HG03571 (cell line): ENCODE measurements around the gene PLAAT5.
"Not testable (repeated sequence)": the region's sequence is repeated elsewhere in the genome, so short reads cannot be mapped to it uniquely, and the experiment has no call there.

Experiments
- ATAC-seq: cut with Tn5 transposase; IDR thresholded peaks from one replicate; pipeline ENCODE4 v1.9.1; 2021; ENCODE audit not compliant: unreplicated experiment

PLAAT5 gene

GRCh38 chr11:63488789-63489188, 2.2 kb downstream of the PLAAT5 start:
- ATAC-seq = no peak

GRCh38 chr11:63485777-63486176, 5.2 kb downstream of the PLAAT5 start:
- no peak for ATAC-seq

GRCh38 chr11:63480039-63480438, 10.9 kb downstream of the PLAAT5 start:
- no peak for ATAC-seq

DNA sequence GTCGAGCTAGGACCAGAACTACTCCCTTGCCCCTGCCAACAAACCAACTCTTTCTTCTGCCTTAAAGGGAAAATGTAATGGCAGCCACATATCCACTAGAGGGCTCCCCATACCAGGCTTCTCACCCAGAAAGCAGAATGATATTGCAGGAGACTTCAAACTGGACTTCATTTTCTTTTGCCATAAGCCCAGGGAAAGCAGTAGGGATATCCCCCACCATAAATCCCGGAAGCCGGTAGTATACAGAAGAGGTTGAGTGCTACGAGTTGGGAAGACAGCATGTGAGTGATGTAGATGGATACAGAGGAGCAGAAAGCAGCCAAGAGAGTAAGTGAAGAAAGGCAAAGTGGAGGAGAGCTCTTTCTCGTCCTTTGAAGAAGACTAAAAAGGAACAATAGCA, 12.1 kb downstream of the PLAAT5 start:
- no peak for ATAC-seq

DNA sequence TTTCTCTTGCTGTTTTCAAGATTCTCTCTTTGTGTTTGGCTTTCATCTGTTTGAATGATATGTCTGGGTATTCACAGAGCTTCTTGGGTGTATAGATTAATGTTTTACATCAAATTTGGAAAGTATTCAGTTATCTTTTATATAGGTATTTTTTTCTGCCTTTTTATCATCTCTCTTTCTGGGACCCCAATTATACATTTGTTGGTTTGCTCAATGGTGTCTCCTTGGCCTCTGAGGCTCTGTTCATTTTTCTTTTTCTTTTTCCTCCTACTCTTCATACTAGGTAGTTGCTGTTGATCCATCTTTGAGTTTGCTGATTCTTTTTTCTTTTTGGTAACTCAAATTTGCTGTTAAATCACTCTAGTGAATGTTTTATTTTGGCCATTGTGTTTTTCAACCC, 14.3 kb downstream of the PLAAT5 start:
- no peak for ATAC-seq

- no peak for ATAC-seq
Measured at GRCh38 chr11:63472372-63472771, 18.6 kb downstream of the PLAAT5 start.

DNA sequence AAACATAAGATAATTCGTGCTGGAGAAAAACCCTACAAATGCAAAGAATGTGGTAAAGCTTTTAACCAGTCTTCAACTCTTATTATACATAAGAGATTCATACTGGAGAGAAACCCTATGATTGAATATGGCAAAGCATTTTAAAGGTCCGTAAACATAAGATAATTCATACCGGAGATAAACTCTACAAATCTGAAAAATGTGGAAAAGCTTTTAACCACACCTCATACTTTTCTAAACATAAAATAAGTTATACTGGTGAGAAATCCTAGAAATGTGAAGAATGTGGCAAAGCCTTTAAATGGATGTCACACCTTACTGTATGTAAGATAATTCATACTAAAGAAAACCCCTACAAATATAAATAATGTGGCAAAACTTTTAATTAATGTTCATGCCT, 20.7 kb downstream of the PLAAT5 start:
- ATAC-seq = no peak

- ATAC-seq = no peak
Measured at GRCh38 chr11:63462137-63462536, 28.8 kb downstream of the PLAAT5 start.

DNA sequence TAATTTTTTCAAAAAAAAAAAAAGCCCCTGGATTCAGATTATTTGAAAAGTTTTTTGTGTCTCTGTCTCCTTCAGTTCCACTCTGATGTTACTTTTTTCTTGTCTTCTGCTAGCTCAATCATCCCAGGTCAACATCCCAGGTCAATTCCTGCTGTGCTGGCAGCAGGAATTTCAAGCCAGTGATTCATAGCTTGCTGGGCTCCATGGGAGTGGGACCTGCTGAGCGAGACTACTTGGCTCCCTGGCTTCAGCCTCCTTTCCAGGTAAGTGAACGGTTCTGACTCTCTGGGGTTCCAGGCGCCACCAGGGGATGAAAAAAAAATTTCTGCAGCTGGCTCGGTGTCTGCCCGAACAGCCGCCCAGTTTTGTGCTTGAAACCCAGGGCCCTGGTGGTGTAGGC, 31.4 kb downstream of the PLAAT5 start:
- ATAC-seq = no peak

DNA sequence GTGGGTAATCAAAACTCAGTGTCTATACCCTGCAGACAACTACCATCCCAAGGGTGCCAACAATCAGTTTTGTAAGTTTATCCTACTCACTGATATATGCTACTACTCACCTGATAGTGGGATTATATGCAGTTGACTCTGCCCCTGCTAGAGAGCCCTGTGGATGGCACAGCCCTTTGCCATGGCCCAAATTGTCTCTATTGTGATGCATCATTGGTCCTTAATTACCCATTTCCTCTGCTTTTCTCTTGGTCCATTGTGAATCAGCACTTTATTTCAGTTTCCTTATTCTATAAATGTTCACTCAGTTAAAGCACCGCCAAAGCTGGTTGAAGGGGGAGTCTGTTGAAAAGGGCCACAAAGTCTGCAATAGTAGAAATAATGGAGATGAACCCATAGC, 42.3 kb downstream of the PLAAT5 start:
- no peak for ATAC-seq

DNA sequence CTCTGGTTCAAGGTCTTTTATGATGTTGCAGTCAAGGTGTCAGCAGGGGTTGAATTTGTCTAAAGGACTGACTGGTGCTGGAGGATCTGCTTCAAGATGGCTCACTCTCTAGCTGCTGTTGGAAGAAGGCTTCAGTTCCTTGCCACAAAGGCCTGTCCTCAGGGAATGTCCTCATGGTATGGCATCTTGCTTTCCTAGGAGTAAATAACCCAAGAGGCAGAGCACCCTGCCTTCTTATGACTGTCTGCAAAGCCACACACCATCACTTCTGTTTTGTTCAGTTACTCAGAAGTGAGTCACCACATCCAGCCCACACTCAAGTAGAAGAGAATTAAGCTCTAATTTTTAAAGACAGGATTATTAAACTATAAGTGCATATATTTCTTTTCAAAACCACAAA, 45.2 kb downstream of the PLAAT5 start:
- ATAC-seq = no peak

GRCh38 chr11:63445118-63445517, 45.8 kb downstream of the PLAAT5 start:
- ATAC-seq = no peak

- no peak for ATAC-seq
Measured at GRCh38 chr11:63444160-63444559, 46.8 kb downstream of the PLAAT5 start.

DNA sequence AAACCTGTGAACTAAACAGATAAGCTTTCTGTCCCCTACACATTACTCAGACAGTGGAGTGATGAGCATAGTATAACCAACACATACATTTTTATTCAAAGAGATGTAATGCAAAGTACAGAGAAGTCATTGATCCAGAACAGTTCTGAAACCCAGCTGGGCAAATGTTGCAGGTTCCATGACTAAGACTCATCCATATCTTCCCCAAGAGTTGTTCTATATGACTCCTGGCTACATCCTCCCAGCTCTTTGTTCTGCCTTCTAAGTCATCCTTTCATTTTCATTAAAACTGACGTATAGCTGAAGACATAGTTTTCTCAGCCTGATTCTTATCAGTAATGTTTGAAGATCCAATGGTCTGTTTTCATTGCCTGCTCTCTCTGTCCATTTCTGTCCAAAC, 47.3 kb downstream of the PLAAT5 start:
- no peak for ATAC-seq

GRCh38 chr11:63435831-63436230, 55.1 kb downstream of the PLAAT5 start:
- not testable (repeated sequence) for ATAC-seq

- ATAC-seq = not testable (repeated sequence)
Measured at GRCh38 chr11:63435351-63435750, 55.6 kb downstream of the PLAAT5 start.

GRCh38 chr11:63430731-63431130, 60.2 kb downstream of the PLAAT5 start:
- not testable (repeated sequence) for ATAC-seq

GRCh38 chr11:63427971-63428508, 62.9 kb downstream of the PLAAT5 start:
- ATAC-seq = no peak

- ATAC-seq = no peak
Measured at GRCh38 chr11:63417174-63417852, 73.7 kb downstream of the PLAAT5 start.
